ENCODE results near the gene TNFRSF1A. TPM values are rescaled to one million over a fixed set of nuclear protein-coding genes. Genes with fewer than 3 reads are reported as not detected.
"Not testable (repeated sequence)": the region's sequence is repeated elsewhere in the genome, so short reads cannot be mapped to it uniquely, and the experiment has no call there.

The TNFRSF1A gene
- total RNA-seq, 1 donor from 2014 or later, result 159 TPM

GRCh38 chr12:6356374-6356820, 14.5 kb upstream of the TNFRSF1A start:
- DNase-seq (ENCODE audit: low read depth), result no peak

GRCh38 chr12:6355491-6356373, 13.9 kb upstream of the TNFRSF1A start:
- DNase-seq (ENCODE audit: low read depth), result no peak

GRCh38 chr12:6354495-6355393, 12.9 kb upstream of the TNFRSF1A start:
- DNase-seq (ENCODE audit: low read depth), result no peak

DNA sequence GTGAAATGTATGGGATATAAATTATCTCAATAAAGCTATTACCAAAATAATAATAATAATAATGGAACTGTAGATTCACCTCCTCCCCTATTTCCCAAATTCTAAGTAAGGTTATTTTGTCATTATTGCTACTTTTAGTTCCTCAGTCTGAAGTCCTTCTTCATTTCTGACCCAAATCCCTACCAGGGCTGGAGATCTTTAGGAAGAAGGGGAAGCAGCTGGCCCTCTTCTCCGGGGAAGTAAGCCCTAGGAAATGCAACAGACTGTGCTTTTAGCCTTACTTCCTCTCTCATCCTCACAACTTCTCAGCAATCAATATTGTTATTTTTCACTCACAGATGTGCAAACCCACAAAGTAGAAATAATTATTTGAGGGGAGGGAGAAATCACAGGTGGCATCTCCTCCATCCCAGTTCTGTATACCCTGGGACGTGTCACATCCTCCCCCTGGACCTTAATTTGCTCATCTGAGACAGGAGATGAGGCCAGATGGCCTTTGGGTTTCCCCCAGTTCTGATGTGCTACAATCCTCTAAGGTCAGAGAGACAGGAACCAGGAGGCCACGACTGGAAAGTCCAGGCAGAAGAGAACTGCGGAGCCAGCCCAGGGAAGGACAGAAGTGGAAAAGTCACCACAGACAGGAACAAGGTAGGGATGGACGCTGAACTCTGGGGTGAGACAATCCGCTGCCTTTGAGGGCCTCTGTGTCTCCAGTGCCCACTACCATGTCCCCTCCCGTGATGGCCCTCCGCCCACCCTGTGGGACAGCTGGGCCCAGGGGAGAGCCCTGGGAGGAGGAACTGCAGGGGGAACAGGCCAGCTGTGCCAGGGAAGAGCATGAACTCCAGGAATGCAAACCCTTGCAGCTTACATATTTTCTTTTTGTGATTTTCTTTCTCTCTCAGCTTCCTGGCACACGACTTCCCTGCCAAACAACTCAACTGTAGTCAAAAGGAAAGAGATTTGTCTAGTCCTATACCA, 10.6 kb upstream of the TNFRSF1A start:
- no peak for DNase-seq (ENCODE audit: low read depth)

DNA sequence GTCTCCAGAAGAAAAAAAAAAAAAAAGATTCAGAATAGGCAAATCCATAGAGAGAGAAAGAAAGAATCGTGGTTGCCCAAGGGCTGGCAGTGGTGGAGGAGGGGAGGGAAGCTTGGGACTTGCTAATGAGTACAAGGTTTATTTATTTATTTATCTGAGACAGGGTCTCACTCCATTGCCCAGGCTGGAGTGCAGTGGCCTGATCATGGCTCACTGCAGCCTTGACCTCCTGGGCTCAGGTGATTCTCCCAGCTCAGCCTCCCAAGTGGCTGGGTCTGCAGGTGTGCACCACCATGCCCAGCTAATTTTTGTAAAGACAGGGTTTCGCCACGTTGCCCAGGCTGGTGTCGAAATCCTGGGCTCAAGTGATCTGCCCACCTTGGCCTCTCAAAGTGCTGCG, 9.7 kb upstream of the TNFRSF1A start:
- DNase-seq (ENCODE audit: low read depth), result no peak

GRCh38 chr12:6347367-6348338, 5.8 kb upstream of the TNFRSF1A start:
- DNase-seq (ENCODE audit: low read depth), result peak; percentile 79

DNA sequence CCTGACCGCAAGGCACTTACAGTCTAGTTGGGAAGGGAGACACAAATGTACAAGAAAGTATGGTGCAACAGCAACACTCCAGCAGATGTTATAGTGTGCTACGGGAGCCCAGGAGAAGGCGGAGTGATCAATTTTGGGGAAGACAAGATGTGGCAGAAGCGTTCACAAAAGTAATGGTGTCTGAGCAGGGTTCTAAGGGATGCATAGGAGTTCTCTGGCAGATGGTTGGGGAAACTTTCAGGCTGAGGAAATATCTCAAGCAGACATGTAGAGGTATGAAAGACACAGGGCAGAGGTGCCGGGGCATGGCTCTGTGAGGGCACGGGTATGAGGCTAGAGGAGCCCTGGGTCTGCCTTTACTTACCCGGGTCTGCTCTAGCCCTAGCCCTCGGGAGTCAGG, 5.1 kb upstream of the TNFRSF1A start:
- DNase-seq (ENCODE audit: low read depth), result no peak

DNA sequence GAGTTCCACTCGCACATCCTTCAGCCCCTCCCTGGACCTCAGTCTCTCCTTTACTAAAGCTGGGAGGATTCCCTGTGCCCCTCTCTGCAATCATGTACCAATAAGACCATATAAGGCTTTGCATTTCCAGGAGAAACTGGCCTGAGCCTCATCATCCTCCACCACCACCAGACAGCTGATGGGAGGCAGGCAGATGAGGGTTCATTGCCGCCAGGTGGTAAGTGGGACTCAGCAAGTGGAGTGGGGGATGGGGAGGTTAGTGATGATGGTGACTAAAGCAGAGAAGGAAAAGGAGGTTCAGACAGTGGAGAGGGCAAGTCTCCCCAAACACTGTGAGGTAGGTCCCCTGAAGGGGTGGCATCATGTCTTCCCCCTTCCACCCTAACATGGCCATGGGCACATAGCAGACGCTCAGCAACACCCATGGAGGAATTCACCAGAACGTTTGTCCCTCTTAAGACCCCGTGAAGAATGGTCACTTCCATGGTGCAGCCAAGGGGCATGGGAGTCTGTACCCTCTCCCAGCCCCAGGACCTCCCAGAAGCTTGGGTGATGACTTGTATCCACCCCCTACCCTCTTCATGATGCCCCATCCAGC, 4.5 kb upstream of the TNFRSF1A start:
- no peak for DNase-seq (ENCODE audit: low read depth)

DNA sequence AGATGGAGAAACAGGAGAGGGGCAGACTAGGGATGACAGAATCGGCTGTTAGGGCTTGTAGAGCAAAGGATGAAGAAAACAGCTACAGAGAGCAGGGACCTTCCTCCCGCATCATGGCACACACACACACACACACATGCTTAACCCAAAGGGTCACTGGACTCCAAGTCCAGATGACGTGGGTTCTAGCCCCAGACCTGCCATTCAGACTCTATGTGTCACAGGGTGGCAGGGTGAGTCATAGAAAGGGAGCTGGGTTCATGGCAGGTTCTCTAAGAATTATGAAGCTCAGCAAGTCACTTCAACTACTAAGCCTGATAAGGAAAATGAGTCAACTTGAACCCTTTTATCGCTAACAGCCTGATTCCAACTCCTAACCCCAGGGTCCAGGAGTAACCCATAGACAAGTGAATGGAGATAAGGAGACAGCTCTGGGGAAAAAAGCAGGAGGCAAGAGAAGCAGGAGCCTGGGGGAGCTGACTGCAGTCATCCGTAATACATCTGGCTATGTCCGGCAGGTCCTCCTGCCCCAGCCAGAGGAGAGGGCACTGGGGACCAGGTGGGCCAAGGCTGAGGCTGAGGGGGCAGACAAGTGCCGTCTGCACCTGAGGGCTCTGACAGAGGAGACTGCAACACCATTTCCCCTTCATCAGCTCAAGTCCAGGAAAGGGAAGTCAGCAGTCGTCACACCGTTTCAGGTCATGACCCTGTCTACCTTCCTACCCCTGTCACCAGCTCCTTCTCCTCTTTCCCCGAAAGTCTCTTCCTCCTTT, 3.6 kb upstream of the TNFRSF1A start:
- DNase-seq (ENCODE audit: low read depth), result peak; percentile 96

GRCh38 chr12:6344101-6344660, 2.3 kb upstream of the TNFRSF1A start:
- peak; percentile 60 for DNase-seq (ENCODE audit: low read depth)

DNA sequence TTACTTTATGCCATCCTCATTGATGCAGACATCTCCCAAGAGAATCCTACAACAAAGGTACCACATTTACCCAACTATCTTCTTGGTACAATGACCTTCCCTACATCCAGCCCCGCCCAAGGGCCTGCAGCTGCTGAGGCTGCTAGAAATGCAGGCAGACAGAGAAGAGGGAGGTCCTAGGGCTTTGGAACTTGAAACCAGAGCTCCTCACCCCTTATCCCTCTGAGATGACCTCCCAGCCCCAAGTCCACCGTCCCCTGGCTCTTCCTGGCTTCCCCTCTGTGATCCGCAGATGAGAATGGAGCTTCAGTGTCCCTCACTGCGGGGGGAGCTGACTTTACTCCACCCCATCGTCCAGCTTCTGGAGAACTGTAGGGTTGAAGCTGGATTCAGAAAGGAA, 1.6 kb upstream of the TNFRSF1A start:
- no peak for DNase-seq (ENCODE audit: low read depth)

- no peak for DNase-seq (ENCODE audit: low read depth)
These were observed 439 bp upstream of the TNFRSF1A start for GRCh38 chr12:6342140-6342889.

DNA sequence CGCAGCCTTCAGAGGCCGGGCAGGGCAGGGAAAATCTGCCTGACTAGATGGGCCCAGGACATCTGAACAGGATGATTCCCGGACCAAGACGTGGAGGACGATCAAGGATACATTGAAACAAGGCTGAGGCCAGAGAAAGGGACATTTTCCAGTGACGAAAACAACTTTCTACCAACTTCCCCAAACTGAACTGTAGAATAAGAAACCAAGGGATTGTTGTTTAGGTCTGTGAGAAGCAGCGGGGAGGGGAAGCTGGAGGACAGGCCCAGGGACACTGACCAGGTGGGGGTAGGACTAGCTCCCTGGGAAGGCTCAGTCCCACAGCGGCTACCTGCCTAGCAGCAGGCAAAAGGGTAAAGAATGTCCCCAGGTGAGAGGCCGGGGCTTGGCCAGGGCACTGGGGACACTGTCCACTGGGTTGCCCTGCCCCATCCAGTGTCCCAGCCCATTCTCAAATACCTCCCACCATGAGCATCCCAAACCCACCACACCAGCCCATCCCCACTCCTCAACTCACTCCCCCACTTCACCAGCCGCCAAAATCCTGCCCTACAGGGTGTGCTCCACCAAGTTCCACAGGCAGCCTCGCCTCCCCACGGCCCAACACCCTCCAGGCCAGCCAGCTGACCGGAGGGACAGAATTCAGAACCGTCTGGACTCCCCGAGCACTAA, 995 bp downstream of the TNFRSF1A start:
- no peak for DNase-seq (ENCODE audit: low read depth)

- no peak for DNase-seq (ENCODE audit: low read depth)
These were observed 1.7 kb downstream of the TNFRSF1A start for GRCh38 chr12:6340032-6340638.

DNA sequence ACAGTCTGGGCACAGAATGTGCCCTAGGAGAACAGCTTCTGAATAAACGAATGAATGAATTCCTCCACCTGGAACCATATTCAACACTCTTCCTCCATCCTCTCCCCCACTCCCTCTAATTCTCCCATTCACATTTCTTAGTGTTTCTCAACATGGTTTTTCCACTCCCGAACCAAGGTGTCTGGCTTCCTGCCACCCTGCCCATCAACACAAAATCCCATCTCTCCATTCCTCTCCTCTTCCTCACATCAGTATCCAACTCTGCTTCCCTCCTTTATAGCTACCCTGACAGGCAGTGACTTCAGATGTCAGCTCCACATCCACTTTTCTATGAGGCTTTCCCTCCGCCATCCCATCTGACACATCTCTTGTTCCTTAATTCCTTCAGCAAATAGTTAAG, 2.9 kb downstream of the TNFRSF1A start:
- no peak for DNase-seq (ENCODE audit: low read depth)

DNA sequence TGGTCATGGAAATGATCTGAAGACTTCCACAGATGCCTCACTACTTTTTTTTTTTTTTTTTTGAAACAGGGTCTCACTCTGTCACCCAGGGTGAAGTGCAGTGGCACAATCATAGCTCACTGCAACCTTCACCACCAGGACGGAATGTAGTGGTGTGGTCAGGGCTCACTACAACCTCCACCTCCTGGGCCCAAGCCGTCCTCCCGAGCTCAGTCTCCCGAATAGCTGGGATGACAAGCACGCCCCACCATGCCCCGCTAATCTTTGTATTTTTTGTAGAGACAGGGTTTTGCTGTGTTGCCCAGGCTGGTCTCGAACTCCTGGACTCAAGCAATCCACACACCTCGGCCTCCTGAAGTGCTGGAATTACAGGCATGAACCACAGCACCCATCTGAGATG, 3.3 kb downstream of the TNFRSF1A start:
- DNase-seq (ENCODE audit: low read depth), result not testable (repeated sequence)

- no peak for DNase-seq (ENCODE audit: low read depth)
These were observed 3.9 kb downstream of the TNFRSF1A start for GRCh38 chr12:6337958-6338433.
